SIG-M5 (cell line): Measurements from ENCODE around the gene AGPS.
"Not testable (repeated sequence)": the region's sequence is repeated elsewhere in the genome, so short reads cannot be mapped to it uniquely, and the experiment has no call there.

Source experiments
- DNase-seq: peaks from one replicate; lab custom pipeline; 2025; lab: John Stamatoyannopoulos, UW

AGPS gene

GRCh38 chr2:177392373-177393202, at the start of gene AGPS:
TSS of gene AGPS (plus strand) at chr2:177392773. CDS start at chr2:177392790, 17 bp downstream.
- DNase-seq = no peak

DNA sequence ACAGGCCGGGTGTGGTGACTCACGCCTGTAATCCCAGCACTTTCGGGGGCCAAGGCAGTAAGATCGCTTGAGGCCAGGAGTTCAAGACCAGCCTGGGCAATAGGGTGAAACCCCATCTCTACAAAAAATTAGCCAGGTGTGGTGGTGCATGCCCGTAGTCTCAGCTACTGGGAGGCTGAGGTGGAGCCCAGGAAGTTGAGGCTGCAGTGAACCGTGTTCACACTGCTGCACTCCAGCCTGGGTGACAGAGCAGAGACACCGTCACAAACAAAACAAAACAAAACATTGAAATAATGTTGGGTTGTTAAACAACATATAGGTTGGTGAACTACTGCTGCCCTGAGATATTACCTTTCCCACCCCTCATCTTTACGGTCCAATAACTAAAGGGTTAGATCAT, 48.8 kb upstream of the AGPS start:
- no peak for DNase-seq

DNA sequence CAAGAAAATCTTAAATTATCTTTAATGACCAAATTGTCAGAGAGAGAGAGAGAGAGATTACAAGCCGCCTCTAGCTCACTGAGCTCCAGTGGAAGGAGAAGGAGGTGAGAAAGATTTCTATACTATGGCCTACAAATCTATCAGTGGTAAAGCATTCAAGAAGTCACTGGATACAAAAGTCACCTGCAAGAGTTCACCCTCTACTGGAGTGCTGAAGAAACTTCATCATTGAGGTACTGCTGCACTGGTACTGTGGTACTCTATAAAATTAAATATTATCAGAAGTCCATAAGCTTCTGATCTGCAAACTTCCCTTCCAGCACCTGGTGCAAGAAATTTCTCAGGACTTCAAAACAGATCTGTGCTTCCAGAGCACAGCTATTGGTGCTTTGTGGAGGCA, 48.3 kb upstream of the AGPS start:
- no peak for DNase-seq

DNA sequence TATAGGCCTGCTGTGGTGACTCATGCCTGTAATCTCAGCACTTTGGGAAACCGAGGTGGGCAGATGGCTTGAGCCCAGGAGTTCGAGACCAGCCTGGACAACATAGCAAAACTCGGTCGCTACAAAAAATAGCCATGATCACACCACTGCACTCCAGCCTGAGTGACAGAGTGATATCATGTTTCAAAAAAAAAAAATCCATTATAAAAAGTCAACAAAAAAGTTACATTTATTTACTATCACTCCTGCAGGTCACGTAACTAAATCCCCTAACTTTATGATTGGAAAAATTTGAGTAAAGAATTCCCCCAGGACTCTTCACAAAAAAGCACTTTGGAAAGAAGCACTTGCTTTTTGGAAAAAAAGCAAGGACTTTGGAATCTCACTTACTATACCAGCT, 46.4 kb upstream of the AGPS start:
- no peak for DNase-seq

GRCh38 chr2:177347570-177347969, 45.0 kb upstream of the AGPS start:
- DNase-seq = no peak

GRCh38 chr2:177348118-177348654, 44.4 kb upstream of the AGPS start:
- DNase-seq = no peak

- DNase-seq = no peak
Observed at GRCh38 chr2:177348733-177349693, 43.6 kb upstream of the AGPS start.

- not testable (repeated sequence) for DNase-seq
Observed at GRCh38 chr2:177350624-177351023, 41.9 kb upstream of the AGPS start.

DNA sequence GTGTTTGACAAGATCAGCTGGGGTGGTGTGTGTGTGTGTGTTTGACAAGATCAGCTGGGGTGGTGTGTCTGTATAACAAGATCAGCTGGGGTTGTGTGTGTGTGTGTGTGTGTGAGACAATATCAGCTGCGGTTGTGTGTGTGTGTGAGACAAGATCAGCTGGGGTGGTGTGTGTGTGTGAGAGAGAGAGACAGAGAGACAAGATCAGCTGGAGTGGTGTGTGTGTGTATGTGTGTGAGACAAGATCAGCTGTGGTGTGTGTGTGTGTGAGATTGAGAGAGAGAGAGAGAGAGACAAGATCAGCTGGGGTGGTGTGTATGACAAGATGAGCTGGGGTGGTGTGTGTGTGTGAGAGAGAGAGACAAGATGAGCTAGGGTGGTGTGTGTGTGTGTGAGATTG, 41.5 kb upstream of the AGPS start:
- not testable (repeated sequence) for DNase-seq

GRCh38 chr2:177352441-177353186, 40.0 kb upstream of the AGPS start:
- DNase-seq = no peak

DNA sequence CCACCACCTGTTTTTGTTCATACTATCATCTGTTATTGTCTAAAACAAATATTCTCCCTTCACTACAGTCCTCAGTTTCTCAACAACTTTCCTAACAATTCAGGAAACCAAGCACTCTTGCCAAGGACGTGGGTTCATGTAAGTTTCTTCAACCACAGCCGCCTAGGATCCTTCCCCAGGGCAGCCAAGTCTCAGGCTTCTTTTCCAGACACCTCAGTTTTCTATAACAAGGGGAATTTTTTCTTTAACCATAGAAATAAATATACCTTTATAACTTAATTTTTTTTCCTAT, 39.4 kb upstream of the AGPS start:
- DNase-seq = no peak

- DNase-seq = not testable (repeated sequence)
Observed at GRCh38 chr2:177354541-177354940, 38.0 kb upstream of the AGPS start.

DNA sequence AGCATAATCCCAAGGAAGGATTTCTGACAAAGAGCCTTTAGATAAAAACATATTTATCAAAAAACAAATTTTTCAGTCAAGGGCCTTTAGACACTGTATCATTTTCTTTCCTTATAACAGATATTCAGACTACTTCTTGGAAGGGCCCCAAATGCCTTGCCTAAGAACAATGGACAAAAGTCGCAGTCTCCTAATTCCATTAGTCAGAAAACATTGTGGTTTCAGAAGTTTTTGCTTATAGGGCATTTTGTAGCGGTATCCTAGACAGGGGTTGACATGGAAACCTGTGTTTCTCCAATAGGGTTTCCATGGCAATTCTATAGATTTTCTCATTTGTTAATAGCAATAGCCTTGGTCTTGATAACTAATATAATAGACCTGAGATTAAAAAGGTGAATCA, 36.7 kb upstream of the AGPS start:
- DNase-seq = no peak

DNA sequence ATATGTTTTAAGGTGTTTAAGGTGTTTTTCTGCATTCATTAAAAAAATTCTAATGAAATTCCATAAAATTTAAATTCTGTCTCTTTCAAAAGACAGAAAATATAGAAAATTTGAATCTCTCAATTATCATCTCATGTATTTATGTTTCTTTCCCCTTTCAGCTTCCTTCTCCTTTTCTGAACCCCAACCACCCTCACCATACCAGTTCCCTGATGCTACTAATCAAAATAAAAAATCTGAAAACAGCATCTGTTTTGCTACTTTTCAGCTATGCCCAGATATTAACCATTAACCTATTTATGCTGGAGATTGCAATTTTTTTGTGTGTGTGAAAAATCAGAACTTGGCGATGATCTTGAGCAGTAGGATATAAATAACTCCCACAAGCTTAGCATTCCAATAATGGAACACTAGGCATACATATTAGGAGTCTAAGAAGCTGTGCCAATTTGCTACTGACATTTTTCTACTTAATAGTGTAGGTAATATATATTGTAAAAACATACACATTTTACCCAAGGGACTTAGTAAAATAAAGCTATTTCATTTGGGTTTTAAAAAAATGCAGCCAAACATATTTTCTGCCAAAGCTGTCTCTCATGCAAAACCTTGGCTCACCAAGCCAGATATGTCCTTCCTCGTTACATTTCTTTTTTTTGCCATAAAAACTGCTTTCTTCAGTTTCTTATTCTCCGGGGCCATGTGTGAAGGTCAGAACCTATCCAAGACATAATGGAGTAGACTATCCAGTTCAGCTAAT, 32.6 kb upstream of the AGPS start:
- DNase-seq = no peak

GRCh38 chr2:177362499-177362898, 30.1 kb upstream of the AGPS start:
- DNase-seq = no peak

GRCh38 chr2:177363332-177363731, 29.2 kb upstream of the AGPS start:
- no peak for DNase-seq

DNA sequence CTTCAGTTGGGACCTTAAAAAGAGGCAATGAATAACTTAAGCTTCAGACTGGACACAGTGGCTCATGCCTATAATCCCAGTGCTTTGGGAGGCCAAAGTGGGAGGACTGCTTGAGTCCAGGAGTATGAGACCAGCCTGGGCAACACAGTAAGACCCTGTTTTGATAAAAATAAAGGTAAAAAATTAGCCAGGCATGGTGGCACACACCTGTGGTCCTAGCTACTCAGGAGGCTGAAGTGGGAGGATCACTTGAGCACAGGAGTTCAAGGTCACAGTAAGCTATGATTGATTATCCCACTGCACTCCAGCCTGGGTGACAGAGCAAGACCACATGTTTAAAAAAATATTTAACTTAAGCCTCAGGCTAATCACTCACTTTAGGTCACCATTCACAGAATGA, 26.8 kb upstream of the AGPS start:
- not testable (repeated sequence) for DNase-seq

- DNase-seq = not testable (repeated sequence)
Observed at GRCh38 chr2:177368023-177368422, 24.6 kb upstream of the AGPS start.

- DNase-seq = no peak
Observed at GRCh38 chr2:177379354-177379753, 13.2 kb upstream of the AGPS start.

DNA sequence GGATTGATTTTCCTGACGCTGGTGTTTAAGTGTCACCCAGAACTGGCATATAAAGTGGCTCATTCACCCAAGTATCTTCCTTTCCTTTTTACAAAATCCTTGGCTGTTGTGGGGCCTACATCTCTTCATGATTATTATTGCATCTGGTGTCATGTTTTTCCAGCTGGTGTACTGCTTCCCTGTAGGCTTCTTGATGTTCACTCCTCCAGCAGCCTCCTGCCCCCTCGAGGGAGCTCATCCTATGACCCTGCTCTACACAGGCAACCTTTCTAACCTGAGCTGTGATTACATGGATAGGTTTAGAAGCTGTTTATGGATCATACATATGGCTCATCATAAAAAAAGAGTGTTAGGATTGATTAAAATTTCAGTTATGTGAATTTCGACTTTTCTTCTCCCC, 12.4 kb upstream of the AGPS start:
- no peak for DNase-seq

DNA sequence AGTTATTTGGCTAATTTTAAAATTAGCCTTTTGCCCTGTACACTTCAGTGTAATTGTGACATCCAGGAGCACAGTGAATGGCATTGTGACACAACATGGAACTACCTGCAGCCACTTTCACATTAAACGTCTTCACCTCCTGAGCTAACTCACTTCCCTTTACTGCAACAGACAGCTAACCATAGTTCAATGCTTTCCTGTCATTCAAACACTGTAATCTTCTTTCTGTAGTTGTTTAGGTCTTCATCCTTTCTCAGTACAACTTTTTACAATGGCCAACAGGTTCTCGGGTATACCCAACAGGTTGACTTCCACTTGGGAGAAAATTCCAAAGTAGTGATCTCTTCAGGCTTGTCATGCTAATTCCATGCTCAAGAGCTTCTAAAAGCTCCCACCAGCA, 8.6 kb upstream of the AGPS start:
- DNase-seq = no peak
